NCI-H1417 (cell line): Measurements from ENCODE around the gene PDE1C.

ENCODE experiments used
- DNase-seq, 3 experiments: peaks; one replicate each; lab custom pipeline; 2025; lab: John Stamatoyannopoulos, UW

Gene PDE1C

DNA sequence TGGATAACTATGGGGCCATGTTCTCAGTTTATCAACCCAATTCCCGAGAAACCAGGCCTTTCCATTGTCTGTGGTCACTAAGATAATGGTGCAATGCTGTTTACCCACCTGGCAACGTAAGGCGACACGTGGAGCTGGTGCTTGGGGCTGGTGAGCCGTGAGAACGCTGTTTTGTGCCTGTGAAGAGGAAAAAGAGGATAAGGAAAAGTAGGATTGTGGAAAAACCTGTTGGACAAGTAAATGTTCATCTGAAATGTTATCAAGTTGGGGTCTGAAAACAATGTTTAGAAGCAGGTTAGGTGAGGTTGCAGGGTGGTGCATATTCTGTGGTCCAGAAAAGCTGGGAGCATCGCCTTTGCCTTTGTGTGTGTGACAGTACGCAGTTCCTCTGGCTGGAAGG lies 294.7 kb downstream of the PDE1C start:
- peak in 2 of 3 experiments; percentile 22 to 59 for DNase-seq

DNA sequence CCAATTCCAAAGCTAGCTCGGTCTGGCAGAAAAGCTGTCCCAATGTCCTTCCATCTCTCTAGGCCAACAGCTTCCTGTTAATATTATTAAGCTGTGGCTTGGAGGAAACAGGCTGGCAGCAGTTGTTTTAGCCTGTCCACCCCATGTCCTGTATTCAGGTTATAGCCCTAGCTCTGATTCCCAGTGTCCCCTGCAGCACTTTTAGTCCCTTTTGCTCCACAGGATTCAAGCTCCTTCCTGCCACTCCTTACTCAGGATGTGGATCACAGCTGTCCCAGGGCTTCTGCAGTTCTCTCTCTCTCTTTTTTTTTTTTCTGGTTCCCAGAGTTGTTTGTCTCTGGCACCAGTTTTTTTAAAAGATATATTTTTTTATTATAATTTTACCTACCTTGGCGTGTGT lies 298.0 kb downstream of the PDE1C start:
- DNase-seq: no peak

DNA sequence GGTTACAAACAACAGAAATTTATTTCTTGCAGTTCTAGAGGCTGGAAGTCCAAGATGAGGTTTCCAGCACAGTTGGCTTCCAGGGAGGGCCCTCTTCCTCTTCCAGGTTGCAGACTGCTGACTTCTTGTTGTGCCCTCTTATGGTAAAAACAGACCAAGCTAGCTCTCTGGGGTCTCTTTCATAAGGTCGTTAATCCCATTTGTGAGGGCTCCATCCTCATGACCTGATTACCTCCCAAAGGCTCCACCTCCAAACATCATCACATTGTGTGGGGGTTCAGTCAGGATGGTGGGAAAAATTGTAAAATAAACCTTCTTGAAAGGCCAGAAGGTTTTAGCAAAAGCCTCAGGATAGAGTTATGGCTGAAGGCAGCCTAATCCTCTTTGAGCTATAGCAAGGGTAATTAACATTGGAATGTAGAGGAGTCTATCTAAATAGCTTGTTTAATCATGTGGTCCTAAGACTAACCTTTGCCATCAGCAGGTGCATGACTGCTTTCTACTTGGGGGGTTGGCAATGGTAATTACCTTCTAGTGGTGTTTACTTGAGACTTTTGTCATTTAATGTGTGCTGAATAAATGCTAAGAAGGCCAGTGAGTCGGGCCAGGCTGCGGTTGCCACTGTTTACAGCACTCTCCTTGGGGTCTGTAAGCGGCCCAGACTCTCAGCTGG lies 302.4 kb downstream of the PDE1C start:
- no peak for DNase-seq

DNA sequence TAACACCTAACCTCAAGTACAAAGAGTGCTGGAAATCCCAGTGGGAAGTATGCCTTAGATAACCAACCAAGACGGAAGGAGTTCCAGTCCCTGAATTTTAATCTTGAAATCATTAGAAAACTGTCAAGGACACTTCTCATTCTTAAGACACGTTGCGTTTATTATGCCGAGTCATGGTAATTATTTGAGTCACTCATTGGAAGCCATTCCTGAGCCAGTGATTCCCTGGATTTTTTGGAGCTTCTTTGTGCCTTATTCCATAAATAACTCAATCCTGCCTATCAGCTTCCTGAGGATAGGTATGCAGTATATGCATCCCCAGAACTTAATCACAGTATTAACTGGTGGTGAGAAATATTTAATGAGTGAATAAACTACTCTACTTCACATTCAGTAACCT lies 305.7 kb downstream of the PDE1C start:
- DNase-seq: no peak

DNA sequence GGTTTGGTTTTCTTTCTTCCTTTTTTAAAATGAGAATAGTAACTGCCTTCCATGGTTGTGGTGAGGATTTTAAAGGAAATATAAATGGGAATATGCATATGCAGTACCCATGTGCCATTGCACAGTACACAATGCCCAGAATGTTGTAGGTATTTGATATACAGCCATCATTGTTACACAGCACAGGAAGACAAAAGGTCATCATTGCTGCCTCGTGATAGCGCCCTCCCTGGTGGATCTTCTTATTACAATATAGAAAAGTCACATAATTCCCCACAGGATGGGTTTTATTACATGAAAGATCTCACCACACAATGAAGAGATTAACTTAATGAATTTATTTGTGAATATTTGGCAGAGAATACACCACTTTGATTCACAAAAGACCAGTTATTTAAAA lies 306.7 kb downstream of the PDE1C start:
- no peak for DNase-seq

DNA sequence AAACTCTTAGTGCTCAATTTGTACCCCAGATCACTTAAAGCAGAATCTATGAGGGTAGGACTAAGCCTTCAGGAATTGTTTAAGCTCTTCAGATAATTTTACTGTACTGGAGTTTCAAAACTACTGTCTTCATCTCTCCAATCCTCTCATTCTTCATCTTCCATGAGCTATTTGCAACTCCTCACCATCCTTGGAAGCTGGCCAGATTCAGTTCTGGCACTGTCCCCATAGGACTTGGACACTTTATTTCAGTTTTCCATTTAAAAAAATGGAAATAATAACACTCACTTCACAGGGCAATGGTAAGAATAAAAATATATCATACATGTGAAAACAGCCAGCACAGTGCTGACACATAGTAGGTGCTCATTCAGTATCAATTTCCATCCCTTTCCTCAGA lies 308.6 kb downstream of the PDE1C start:
- DNase-seq: no peak

DNA sequence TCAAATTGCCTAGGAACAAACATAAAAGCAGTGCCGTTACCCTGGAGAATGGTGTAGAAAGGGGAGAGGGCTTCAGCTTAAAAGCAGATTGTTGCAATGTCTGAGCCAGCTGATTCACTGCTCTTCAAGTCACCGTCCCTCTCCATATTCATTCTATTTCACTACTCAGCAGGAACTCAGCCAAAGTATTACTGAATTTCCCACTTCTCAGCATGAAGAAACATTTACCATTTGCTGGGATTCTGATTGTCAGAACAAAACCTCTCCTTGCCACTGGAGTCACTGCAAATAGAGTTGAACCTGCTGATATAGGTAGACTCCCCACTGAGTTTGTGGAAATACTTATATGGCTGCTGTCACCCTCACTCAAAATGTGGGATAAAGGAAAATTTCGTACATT lies 311.5 kb downstream of the PDE1C start:
- no peak for DNase-seq

DNA sequence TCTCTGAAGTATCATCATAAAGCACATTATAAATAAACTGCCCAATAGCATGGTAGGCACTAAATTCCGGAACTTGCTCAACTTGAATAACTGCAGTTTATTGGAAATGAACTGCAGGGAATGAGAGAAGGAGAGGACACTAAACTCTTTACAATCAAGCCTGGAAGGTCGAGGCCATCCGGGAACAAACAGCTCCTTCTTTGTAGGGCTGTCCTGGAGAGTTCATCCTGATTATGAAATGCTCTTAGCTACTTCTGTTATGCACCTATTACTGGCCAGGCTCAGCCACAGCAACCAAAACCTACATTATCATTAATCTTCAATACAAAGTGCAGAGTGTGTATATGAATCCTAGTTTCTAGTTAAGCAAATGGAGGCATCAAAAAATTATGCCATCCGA lies 318.5 kb downstream of the PDE1C start:
- no peak for DNase-seq

DNA sequence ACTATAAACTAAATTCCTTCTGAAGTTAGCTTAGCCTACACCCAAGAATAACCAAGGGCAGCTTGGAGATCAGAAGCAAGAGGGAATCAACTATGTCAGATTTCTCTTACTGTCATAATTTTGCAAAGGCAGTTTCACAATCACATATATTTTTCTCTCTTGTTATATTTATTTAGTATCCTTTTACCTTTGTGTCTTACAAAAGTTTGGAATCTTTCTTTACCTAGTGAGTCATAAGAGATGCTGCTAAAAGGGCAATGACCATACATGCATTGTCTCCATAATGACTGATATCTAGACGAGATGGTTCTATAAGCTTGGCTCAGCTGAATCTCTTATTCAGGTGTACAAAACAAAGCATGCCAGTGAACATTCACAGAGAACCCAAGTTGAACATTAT lies 322.1 kb downstream of the PDE1C start:
- no peak for DNase-seq

DNA sequence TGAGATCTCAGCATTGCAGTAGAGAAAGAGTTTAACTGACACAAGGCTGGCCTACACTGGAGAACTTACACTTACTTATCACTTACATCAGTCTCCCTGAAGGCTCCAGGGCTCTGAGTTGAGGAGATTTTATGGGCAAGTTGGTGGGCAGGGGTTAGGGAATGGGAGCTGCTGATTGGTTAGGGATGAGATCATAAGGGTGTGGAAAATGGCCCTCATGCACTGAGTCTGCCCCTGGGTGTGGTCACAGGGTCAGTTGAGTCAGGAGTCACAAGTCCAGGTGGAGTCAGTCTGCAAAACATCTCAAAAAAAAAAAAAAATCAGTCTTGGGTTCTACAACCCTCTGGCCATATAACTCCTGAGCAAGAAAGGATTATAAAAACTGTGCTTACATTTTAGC lies 322.7 kb downstream of the PDE1C start:
- no peak for DNase-seq

DNA sequence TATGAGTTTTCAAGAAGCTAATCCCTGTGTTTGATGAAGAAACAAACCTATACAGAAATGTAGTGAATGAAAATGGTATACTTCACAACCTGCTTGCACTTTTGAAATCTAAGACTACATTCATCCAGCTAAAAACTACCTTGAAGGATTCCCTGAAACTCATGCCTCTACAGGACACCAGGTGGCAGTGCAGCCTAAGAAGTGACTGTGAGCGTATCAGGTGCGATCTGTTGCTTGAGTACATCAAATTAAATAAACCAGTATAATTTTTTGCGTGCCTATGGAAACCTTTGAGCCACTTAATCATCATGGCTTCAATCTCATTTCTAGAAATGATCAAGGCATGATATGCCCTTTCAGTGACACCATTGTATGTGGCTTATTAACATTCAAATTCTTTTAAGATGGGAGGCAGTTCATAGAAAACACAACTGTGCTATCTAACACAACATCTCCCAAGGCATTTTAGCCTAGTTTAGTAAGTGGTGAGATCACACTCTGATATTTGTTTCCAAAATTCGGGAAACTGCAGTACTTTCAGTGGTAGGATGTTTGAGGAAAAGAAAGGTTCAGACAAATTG lies 325.8 kb downstream of the PDE1C start:
- peak; percentile 54 to 89 (median 74) for DNase-seq

DNA sequence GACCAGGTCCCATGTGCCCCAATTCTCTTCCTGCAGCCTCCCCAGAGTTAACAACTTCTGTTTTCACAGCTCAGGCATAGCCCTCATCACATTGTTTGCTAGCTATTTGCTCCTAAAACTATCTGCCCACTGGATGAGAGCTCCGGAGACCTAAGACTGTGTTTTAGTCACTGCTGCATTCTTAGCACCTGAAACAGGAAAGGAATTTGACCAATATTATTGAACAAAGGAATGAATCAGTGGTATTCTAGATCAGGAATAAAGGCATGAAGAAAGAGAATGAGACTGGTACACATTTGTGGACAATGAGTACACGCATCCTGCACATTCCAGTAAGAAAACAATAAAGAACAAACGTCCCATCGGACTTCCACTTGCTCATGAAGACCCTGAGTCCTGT lies 328.4 kb downstream of the PDE1C start:
- no peak for DNase-seq

DNA sequence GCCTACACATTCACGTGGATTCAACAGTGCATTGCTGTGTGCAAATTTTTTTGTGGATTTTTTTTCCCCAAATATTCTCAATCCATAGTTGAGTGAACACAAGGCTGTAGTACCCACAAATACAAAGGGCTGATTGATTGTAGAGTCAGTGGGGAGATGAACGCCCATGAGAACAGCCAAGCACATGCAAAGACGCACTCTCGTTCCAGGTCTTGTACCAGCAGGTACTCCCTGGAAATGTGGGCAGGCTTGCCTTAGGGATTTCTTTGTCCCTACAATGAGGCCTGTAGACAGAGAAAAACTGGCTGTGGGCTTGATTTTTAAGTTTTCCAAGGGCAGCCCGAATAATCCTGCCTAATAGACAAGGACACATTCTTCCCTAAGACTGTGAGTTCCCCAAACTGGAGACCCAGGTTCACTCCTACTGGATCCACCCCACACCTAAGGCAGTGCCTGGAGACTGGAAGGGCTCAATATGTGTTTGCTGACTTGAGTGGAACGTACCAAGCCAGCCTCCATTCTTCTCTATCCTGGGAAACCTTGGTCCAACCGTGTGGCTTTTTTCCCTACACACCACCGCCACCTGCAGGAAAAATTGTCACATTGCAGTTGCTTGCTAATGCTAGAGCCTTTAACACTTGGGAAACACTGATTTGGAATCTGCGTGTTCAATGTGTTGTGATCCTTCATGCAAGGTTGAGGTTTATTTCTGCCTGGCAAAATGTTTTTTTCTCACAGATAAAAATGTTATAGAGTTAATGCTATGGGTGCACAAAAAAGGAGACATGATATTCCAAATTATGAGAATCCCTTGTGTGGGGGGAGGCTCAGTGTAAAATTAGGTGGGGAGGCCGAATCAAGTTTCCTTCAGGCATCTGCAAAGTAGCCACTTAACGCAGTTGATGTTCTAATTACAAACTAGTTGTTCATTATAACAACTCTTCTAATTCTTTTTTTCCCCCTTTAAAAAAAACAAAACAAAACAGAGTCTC lies 333.9 kb downstream of the PDE1C start:
- DNase-seq: peak; percentile 76 to 95 (median 83)

DNA sequence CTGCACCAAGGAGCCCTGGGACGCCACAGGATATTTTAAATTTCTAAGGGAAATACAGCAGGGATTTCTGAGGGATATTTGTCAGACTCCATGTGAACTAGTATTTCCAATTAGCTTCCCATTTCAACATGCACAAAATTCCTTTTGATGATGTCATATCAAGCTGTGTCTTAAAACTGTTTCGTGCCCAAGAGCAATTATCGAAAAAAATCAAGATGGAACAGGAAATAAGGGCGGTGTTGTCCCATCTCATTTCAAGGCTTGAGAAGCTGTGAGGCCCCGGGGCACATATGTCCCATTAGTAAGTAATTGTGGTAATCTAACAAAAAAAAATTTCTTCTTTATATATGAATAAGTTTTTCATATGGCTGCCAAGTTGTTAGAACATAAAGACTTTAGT lies 335.8 kb downstream of the PDE1C start:
- no peak for DNase-seq

DNA sequence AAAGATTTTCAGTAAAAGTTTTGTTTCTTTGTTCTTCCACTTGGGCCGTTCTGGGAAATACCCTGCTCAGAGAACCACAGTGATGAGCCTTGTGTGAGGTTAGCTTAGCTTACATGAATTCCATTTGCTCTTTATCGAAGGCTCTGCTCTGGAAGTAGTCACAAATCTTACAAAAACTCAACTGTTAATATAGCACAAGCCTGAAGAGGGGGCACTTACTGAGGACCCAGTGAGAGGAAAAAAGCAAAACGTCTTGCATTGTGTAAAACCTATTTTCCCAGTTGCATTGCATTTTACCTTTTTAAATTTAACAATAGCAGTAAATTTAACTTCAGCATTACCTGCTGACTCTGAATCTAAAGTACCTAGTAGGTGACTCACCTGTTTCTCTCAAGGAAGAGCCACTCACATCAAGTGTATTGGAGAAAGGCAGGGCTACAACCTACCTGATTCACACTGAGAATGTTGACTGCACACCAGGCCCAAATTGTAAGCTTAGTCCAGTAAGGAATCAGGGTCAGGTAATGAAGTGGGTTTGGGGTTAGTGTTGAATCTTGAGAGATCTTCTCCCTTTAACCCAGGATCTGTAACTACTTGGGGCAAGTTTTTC lies 340.9 kb downstream of the PDE1C start:
- DNase-seq: no peak

DNA sequence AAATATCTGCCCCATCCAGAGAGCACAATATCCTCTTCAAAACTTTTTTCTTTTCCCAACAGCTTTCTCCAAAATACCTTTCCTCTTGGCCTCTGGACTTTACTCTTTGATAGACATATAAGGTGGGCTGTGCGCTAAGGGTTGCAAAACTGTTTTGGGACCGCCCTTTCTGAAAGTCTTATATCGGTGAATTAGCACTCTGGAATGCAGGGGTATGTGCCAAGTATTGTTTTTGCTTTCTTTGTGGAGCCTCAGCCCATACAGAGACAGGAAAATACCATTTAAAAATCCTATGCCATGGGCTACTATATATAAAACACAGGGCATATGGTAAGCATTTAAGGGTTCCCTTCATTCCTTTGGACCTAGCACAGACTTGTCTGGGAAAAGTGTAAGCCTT lies 345.5 kb downstream of the PDE1C start:
- no peak for DNase-seq

DNA sequence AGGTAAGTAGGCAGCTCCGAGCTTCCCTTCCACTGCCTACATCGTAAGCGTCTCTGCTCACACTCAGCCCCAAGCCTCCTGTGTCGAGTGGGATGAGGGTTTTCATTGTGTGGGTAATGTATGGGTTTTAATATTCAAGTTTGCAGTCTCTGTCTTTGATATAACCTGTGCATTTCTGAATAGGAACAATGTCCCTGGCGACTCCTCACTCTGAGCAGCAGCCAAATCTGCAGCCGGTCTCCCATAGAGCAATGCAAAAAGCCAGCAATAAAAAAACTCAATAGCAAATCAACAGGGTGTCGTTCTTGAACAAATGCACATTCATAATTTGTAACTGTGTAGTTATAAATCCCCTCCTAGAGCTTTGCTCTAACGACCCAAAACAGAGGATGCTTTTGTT lies 349.8 kb downstream of the PDE1C start:
- DNase-seq: no peak

DNA sequence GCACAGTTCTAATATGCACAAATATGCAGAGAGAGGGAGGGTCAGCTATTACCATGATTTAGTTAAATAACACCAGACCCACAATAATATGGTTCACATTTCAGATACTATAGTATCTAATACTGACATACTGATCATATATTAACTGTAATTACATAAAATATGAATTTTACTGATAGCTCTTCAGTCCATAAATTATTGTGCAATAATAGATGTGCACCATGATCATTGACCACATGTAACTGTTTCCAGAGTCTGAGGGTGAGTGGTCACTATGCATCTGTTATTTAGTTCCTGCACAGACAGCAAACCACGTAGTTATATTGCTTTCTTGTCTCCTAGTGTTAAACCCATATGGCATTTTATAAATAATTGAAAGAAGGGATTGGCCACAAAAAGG lies 353.9 kb downstream of the PDE1C start:
- DNase-seq: no peak

DNA sequence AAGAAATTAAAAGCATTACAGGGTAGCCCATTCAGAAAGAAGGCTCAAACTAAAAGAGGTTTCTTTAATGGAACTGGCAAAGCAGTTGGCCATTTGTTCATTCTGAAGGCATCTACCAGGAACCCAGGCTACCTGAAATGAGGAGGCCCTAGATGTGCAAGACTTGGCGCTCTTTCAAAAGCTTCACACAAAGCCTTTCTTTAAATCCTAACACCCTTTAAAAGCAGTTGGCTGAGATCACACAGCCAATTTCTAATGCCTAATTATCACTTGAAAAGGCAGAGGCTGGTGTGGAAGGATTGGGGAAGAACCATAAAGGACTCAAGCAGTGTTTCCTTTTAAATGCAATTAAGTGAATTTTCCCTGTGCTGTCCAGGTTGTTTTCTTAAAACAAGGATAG lies 360.0 kb downstream of the PDE1C start:
- peak in 2 of 3 experiments; percentile 24 to 71 for DNase-seq

DNA sequence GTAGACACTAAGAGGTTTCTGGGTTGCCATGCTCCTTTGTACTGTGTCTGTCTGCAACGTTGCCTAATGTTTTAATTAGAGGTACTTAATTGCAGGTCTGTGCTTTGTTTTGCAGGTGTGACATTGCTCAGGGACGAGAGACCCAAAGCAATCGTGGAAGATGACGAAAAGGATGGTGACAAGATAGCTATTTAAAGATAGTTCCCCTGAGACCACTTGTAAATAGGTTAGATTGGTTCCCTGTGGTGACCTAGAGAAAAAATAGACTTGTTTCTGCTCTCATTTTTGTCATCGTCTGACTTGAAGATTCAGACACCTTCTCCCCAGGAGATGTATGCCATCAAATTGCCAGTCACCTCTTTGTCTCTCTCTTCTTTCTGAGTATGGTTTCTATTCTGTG lies 363.1 kb downstream of the PDE1C start:
- peak in 2 of 3 experiments; percentile 32 to 81 for DNase-seq

DNA sequence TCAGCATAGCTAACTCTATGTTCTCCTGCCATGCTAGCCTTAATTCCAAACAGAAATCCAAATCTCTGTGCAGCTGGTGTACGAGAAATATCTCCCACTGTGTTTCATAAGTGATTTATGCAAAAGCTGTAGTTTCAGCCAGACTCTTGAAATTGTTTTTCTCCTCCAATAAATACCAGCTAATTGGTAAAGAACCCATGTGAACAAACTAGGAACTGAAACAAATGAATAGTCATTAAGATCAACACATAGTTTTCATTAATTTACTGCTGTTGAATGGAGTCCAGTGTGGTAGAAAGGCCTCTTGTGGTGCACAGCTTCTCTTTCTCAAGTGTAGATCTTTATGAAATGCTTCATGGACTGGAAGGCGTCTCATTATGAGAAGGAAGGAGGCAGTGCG lies 364.8 kb downstream of the PDE1C start:
- DNase-seq: no peak

DNA sequence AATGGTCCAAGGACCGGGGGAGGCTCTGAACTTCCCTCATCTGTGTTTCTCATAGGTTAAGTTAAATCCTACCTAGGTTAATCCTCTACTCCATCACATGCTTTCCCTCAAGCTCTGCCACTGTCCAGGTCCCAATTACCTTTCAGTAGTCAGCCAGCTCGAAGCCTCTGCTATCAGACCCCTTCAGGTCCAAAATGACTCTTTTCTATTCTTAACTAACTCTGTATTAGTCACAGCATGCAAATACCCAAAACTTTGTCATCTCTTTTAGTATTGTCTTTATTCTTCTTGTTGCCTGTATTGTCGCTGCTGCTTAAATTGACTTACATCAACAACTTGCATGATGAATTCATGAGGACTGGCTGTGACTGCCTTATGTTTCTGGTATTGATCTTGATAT lies 367.9 kb downstream of the PDE1C start:
- DNase-seq: no peak
